GM12878 (cell line): ENCODE measurements around the gene TNFSF9. TPM values are rescaled to one million over a fixed set of nuclear protein-coding genes. Genes with fewer than 3 reads are reported as not detected.

Experiments
- ATAC-seq: fragments of 200-7000 bp; cut with Tn5 transposase; 3 replicates; pipeline ENCODE4 v1.9.1; 2020; ENCODE audit warnings: mild to moderate bottlenecking, moderate library complexity
- BruUV-seq: library from RNA; stranded (reverse); fragments of 400-500 nt; replicated peaks from 2 replicates; lab custom pipeline; 2021; lab: Mats Ljungman, UMichigan
- CTCF ChIA-PET: fragments of 300-600 bp; sonication (Branson Sonifier 250); formaldehyde crosslinking; extraction: SDS; loops from one replicate; lab custom pipeline; 2021; ENCODE audit warnings: inconsistent platforms; lab: Yijun Ruan, JAX
- POLR2A ChIA-PET: fragments of 350-600 bp; formaldehyde crosslinking; extraction: SDS; loops from one replicate; lab custom pipeline; 2021; ENCODE audit warnings: inconsistent platforms; lab: Charles Lee
- RAD21 ChIA-PET: fragments of 300-600 bp; sonication (Branson Sonifier 250); formaldehyde crosslinking; loops from one replicate; lab custom pipeline; 2023; ENCODE audit warnings: antibody characterized with exemption; ENCODE audit not compliant: unreplicated experiment; lab: Charles Lee
- SMC1A ChIA-PET: fragments of 300-600 bp; sonication (Branson Sonifier 250); formaldehyde crosslinking; loops from one replicate; lab custom pipeline; 2023; ENCODE audit not compliant: unreplicated experiment, uncharacterized antibody; lab: Charles Lee
- DNase-seq: peaks from one replicate; pipeline ENCODE4 v3.0.0-alpha.2; 2011; ENCODE audit warnings: low read depth, low spot score
- FAIRE-seq: peaks from 3 replicates; lab custom pipeline; 2011; peaks lifted over from hg19 to GRCh38; lab: Jason Lieb, UNC
- H2AFZ ChIP-seq: 2 replicates; pipeline ENCODE4 v1.6.0; 2011; ENCODE audit warnings: low read depth, low read length, control low read depth; ENCODE audit not compliant: control insufficient read depth
- H3K27ac ChIP-seq: 2 replicates; pipeline ENCODE4 v1.5.1; 2011; ENCODE audit warnings: control low read depth; ENCODE audit not compliant: control insufficient read depth, insufficient read depth
- H3K27me3 ChIP-seq, 2 experiments: replicated peaks in 1 of 2; 2 replicates each; pipeline versions ENCODE4 v1.6.0 to v1.6.1; 2011; ENCODE audit warnings: low read length in 1 of 2; ENCODE audit not compliant: control insufficient read depth in 2 of 2, insufficient read depth in 2 of 2
- H3K36me3 ChIP-seq, 2 experiments: 2 replicates each; pipeline ENCODE4 v1.5.1; 2011; ENCODE audit warnings: low read length in 1 of 2; ENCODE audit not compliant: control insufficient read depth in 2 of 2, insufficient read depth in 2 of 2
- H3K4me1 ChIP-seq: 2 replicates; pipeline ENCODE4 v1.6.1; 2011; ENCODE audit warnings: mild to moderate bottlenecking, low read length, moderate library complexity, mixed read lengths; ENCODE audit not compliant: control insufficient read depth, insufficient read depth
- H3K4me2 ChIP-seq: 2 replicates; pipeline ENCODE4 v1.6.0; 2011; ENCODE audit warnings: control low read depth; ENCODE audit not compliant: control insufficient read depth, insufficient read depth
- H3K4me3 ChIP-seq: fragments of 200-600 bp; sonication (generic); 2 replicates; pipeline ENCODE4 v1.5.1; 2016
- H3K79me2 ChIP-seq: 2 replicates; pipeline ENCODE4 v1.6.0; 2011; ENCODE audit warnings: low read length; ENCODE audit not compliant: control insufficient read depth, insufficient read depth
- H3K9ac ChIP-seq: 2 replicates; pipeline ENCODE4 v1.8.0; 2011; ENCODE audit warnings: low read length, control low read depth, mixed read lengths; ENCODE audit not compliant: control insufficient read depth, insufficient read depth
- H3K9me3 ChIP-seq: replicated peaks from 3 replicates; pipeline ENCODE4 v1.5.1; 2011; ENCODE audit warnings: mild to moderate bottlenecking, low read length; ENCODE audit not compliant: control insufficient read depth, insufficient read depth
- H4K20me1 ChIP-seq: 2 replicates; pipeline ENCODE4 v1.6.0; 2011; ENCODE audit not compliant: control insufficient read depth, insufficient read depth
- ASH2L ChIP-seq: fragments of 300-600, 200-600 bp; sonication (generic); IDR thresholded peaks from 2 replicates; pipeline ENCODE4 v1.6.1; 2017; ENCODE audit warnings: low read depth, mild to moderate bottlenecking, borderline replicate concordance
- EZH2 ChIP-seq: IDR thresholded peaks from 2 replicates; pipeline ENCODE4 v1.6.1; 2012; ENCODE audit warnings: low read depth, mild to moderate bottlenecking, control low read depth, inconsistent platforms, low read length, borderline replicate concordance; ENCODE audit not compliant: control insufficient read depth
- IRF4 ChIP-seq: IDR thresholded peaks from 2 replicates; pipeline ENCODE4 v1.6.1; 2011; ENCODE audit warnings: low read depth, low read length
- KDM1A ChIP-seq: fragments of 200-600 bp; sonication (generic); IDR thresholded peaks from 2 replicates; pipeline ENCODE4 v1.6.1; 2016; ENCODE audit warnings: borderline replicate concordance
- LARP7 ChIP-seq: fragments of 450-650 bp; IDR thresholded peaks from 2 replicates; pipeline ENCODE4 v1.6.1; 2017; ENCODE audit warnings: mild to moderate bottlenecking
- MTA3 ChIP-seq: IDR thresholded peaks from 2 replicates; pipeline ENCODE4 v1.6.1; 2012; ENCODE audit warnings: low read length, inconsistent platforms, borderline replicate concordance
- NKRF ChIP-seq: fragments of 450-650 bp; conservative IDR thresholded peaks from 2 replicates; pipeline ENCODE4 v1.6.1; 2017; ENCODE audit warnings: mild to moderate bottlenecking, moderate library complexity
- PAX8 ChIP-seq: fragments of 450-650 bp; IDR thresholded peaks from 2 replicates; pipeline ENCODE4 v1.6.1; 2017; ENCODE audit warnings: mild to moderate bottlenecking, moderate library complexity
- PKNOX1 ChIP-seq: fragments of 450-650 bp; IDR thresholded peaks from 2 replicates; pipeline ENCODE4 v1.6.1; 2016; ENCODE audit warnings: mild to moderate bottlenecking
- SMAD5 ChIP-seq: IDR thresholded peaks from 2 replicates; pipeline ENCODE4 v1.6.1; 2016; ENCODE audit warnings: antibody characterized with exemption, low read depth
- SMARCA5 ChIP-seq: fragments of 450-650 bp; IDR thresholded peaks from 2 replicates; pipeline ENCODE4 v1.6.1; 2017; ENCODE audit warnings: mild to moderate bottlenecking
- SUPT20H ChIP-seq: IDR thresholded peaks from 2 replicates; pipeline ENCODE4 v1.6.1; 2011; ENCODE audit warnings: low read depth, mild to moderate bottlenecking, low read length, moderate library complexity, borderline replicate concordance; ENCODE audit not compliant: control insufficient read depth
- WGBS: methylation state at CpG from one replicate; pipeline ENCODE4 v1.1.6; 2016; ENCODE audit warnings: low lambda C conversion rate; ENCODE audit not compliant: insufficient replicate concordance, insufficient coverage; ENCODE audit errors: missing lambda C conversion rate; 5-methylcytosine and 5-hydroxymethylcytosine counted together
- in situ Hi-C: fragments of 300-500 bp; cut with MboI; formaldehyde crosslinking; loops from 9 replicates; pipeline ENCODE4 v1.14.3; 2018; ENCODE audit warnings: mixed read lengths
- intact Hi-C: fragments of 100-400 bp; cut with micrococcal nuclease; formaldehyde crosslinking; loops from one replicate; pipeline ENCODE4 v1.14.2; 2022; ENCODE audit not compliant: unreplicated experiment
- polyA plus RNA-seq, 11 experiments: library from polyadenylated mRNA; depleted of rRNA in 4 of 11; unstranded in 6 of 11; stranded (reverse) in 5 of 11; fragments of >200 nt; fragmentation: Nextera tagmentation in 4 of 11; fragmentation: Illumina TruSeq in 1 of 11; extraction: Ambion mirVana in 4 of 11; extraction: Trizol in 1 of 11; gene quantifications; 1 replicate in 1 of 11; 2 replicates in 10 of 11; pipeline versions ENCODE4 v1.2.1 to v1.2.3, GENCODE V29; 2011 to 2016; ENCODE audit warnings: inconsistent platforms in 2 of 11, missing spikeins in 2 of 11, low read depth in 1 of 11
- total RNA-seq, 4 experiments: library from RNA; depleted of rRNA in 3 of 4; stranded (reverse); fragments of >200 nt in 3 of 4; fragmentation: Illumina TruSeq in 1 of 4; extraction: Trizol in 1 of 4; gene quantifications; 2 replicates each; pipeline versions ENCODE4 v1.2.1 to v1.2.3, GENCODE V29; 2013 to 2021

The TNFSF9 gene
- total and polyA plus RNA-seq, 10 of the 15 experiments (the other 5 are each of a cell fraction or from before 2014, with no cell fraction given) = 6.2 to 75.3 (median 22.1) TPM

- WGBS = 46% methylated on average over 6 of the region's 6 CpGs
- BruUV-seq = no TSS peak
- intact Hi-C loops = no loop called here
Observed at GRCh38 chr19:6522712-6523111, 8.1 kb upstream of the TNFSF9 start.

More at GRCh38 chr19:6522712-6523111, 8.1 kb upstream of the TNFSF9 start:
- FAIRE-seq (peak; percentile 75), DNase-seq (no peak), ATAC-seq (peak; percentile 6)
- Histone ChIP-seq H3K27me3 (no peaks in the 10 kb centered on the region), H4K20me1 (no peaks in the 10 kb centered on the region), H3K36me3 (no peaks in the 10 kb centered on the region), H3K9me3 (no peaks in the 10 kb centered on the region; the same call in 1 of the 3 replicates), H3K4me1 (peaks cover 52% of the 10 kb centered on the region), H2AFZ (peak overlapping the region; percentile 80; the same call in 1 of the 2 replicates), H3K4me3 (peak overlapping the region; percentile 60), H3K4me2 (peak overlapping the region; percentile 93), H3K79me2 (peaks cover 3% of the 10 kb centered on the region), H3K27ac (peak overlapping the region; percentile 99), H3K9ac (peak overlapping the region; percentile 69)
- SMC1A ChIA-PET = interaction anchor here (0.8 to 2.3 kb wide), 15 partner anchors 8 to 132 kb away, joined by 3 to 11 read pairs (median 5); partner anchors contain the start of genes SLC25A23 and TNFSF9
- CTCF ChIA-PET = interaction anchor here (1.1 to 3.7 kb wide), 7 partner anchors 14 to 341 kb away, joined by 3 to 13 read pairs (median 8); no protein-coding TSS in a partner anchor
- in situ Hi-C loops = loop anchor here (5.0 to 10.0 kb wide), 2 partner anchors 70 to 1182 kb away; partner anchors contain the start of genes CD70 and FCER2
- RAD21 ChIA-PET = interaction anchor here (0.6 to 3.0 kb wide), 9 partner anchors 8 to 250 kb away, joined by 3 to 15 read pairs (median 7); partner anchors contain the start of genes TNFSF9 and VAV1
- POLR2A ChIA-PET = interaction anchor here (0.5 to 4.0 kb wide), 12 partner anchors 9 to 214 kb away, joined by 3 to 23 read pairs (median 6); partner anchors contain the start of genes GPR108, TNFSF14 and TNFSF9
- TF ChIP-seq ASH2L (no peak), SMAD5 (no peak), SUPT20H (no peak), PKNOX1 (0 out of 2 replicates have a peak, but pooled peaks have one; percentile 37), NKRF (0 out of 2 replicates have a peak, but pooled peaks have one; percentile 33), SMARCA5 (peak; percentile 95), MTA3 (no peak), IRF4 (no peak; the same call in 1 of the 2 replicates), PAX8 (0 out of 2 replicates have a peak, but pooled peaks have one; percentile 27), KDM1A (peak; percentile 51; the same call in 1 of the 2 replicates), EZH2 (no peak), LARP7 (no peak)
- TF ChIP-seq, all 136 proteins: peak for 5
